Renal cortex interstitium (tissue), 11 donors: ENCODE results near the gene C4orf51. TPM values are rescaled to one million over a fixed set of nuclear protein-coding genes. Genes with fewer than 3 reads are reported as not detected.

Source experiments
- DNase-seq, 11 donors: peaks; one replicate each; pipeline ENCODE4 v3.0.0-alpha.2; 2013; ENCODE audit warnings: low read depth in 9 of 11, low spot score in 4 of 11; ENCODE audit errors: extremely low read depth in 1 of 11
- polyA plus RNA-seq, 3 donors: library from polyadenylated mRNA; unstranded; fragments of 120-200 nt; gene quantifications; one replicate each; pipeline ENCODE4 v1.2.1, GENCODE V29; 2013; ENCODE audit not compliant: insufficient read length in 3 of 3

C4orf51 gene
- polyA plus RNA-seq, 3 donors = not detected

DNA sequence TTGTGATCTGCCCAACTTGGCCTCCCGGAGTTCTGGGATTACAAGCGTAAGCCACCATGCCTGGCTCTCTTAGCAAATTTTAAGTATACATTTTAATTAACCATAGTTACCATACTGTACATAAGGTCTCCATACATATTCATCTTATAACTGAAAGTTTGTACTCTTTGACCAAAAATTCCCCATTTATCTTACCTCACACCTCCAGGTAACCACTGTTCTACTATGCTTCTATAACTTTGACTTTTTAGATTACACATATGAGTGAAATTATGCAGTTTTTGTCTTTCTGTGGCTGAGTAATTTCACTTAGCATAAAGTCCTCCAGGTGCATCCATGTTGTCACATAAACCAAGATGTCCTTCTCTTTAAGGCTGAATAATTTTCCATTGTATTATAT, 17.4 kb downstream of the C4orf51 start:
- DNase-seq = no peak

DNA sequence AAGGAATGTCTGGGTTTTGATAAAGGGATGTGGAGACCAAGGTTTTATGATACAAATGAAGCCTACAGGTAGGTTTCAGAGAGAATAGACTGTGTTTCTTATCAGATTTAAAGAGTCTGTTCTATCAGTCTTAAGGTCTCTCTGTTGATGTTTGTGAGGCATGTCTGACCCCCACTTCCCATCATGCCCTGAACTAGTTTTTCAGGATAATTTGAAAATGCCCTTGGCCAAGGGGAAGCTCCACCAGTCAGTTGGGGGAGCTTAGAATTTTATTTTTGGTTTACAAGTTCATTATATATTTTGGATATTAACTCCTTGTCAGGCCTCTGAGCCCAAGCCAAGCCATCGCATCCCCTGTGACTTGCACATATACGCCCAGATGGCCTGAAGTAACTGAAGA, 18.6 kb downstream of the C4orf51 start:
- DNase-seq = no peak

DNA sequence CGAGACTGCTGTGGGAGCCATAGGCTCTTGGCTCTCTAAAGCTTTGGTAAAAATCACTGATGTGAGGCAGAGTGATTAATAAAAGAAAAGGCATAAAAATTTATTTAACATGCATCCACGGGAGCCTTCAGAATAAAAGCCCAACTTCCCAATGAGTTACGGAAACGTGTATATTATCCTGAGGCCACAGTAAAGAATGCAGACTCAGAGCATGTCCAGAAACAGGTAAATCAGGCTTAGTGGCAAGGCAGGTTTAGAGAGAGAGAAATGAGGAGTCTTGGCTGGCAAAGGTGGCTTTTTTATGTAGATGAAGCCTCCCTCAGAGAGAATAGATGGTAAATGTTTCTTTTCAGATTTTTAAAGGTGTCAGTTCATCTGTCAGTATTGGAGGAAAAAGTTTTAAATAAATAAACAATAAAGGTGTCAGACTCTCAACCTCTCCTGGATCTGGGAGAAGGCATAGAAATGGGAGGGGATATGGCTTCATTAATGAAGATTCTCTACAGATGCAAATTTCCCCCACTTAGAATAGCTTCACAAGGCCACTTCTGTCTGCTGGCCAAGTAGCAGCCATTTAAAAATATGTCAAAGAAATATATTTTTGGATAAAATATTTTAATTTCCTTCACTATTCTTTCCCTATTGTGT, 24.0 kb downstream of the C4orf51 start:
- DNase-seq = peak in 3 of 11 donors; percentile 38 to 66 (median 60)

DNA sequence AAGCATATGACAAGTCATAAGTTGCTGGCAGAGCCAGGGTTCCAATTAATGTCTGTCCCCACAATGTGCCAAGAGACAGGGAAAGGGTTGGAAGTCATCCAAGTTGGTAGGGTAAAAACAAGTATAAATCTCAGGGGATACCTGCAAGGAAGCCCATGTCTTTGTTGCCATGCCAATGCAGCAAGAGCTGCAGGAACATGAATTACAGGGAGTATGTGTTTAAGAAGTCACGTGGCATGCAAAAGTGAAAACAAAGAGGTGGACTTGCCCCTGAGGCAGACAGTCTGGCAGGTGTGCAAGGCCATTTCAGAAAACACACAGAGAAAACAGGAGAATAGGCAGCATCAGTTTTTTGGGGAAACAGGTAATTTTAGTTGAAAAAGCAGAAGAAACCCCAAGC, 29.4 kb downstream of the C4orf51 start:
- DNase-seq = no peak

DNA sequence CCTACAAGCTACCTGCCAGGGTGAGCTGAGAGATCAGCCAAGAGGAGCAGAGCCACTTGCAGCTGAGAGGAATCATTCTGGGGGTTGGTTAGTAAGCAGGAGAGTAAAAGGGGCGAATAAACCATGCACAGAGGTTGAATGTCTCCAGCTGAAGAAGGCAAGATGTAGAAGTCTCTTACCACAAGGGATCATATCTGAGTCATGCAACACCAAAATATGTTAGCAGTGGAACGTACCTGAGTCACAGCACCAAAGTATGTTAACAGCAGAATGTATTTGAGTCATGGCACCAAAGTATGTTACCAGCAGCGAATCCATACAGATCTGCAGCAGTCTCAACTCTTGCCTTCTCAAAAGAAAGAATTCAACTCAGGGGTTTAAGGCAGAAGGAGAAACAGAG, 29.9 kb downstream of the C4orf51 start:
- no peak for DNase-seq

DNA sequence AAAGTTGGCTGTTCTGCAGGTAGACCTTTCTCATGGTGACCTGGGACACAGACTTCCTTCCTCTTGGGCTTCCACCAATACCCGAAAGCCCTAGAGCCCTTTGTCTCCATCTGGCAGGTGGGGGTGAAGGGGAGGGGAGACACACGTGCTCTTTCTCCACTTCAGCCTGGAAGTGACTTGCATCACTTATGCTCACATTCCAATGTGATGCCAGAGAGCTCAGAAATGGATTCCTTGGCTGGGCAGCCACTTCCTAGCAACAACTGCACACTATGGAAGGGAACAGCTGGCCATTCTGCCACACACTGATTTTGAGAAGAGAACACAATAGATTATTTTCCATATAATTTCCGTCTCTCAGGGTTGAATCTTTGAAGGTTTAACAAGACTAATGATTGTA, 36.3 kb downstream of the C4orf51 start:
- no peak for DNase-seq

DNA sequence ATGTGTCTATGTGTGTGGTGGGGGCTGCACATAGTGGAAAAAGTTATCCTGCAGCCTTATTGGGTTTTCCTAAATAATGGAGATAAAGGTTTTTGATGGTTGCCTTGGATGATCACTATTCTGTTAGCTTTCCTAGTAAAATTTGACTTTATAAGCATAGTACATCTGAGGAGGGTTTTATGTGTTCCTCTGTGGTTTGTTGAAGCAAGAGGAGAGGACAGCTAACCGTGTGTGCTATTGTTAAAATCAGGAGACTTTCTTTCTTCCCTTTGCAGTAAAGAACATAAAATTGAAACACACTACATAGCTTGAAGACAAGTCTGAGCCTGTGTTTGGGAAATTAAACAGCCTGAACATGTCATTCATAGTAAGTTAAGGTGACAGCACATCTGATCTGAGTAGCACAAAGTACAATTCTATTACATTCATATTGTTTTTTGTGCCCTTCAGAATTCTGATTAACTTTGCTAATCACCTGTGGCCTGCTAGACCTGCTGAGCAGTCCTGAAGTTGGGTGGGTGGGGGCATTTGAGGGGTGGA, 36.8 kb downstream of the C4orf51 start:
- DNase-seq = no peak

DNA sequence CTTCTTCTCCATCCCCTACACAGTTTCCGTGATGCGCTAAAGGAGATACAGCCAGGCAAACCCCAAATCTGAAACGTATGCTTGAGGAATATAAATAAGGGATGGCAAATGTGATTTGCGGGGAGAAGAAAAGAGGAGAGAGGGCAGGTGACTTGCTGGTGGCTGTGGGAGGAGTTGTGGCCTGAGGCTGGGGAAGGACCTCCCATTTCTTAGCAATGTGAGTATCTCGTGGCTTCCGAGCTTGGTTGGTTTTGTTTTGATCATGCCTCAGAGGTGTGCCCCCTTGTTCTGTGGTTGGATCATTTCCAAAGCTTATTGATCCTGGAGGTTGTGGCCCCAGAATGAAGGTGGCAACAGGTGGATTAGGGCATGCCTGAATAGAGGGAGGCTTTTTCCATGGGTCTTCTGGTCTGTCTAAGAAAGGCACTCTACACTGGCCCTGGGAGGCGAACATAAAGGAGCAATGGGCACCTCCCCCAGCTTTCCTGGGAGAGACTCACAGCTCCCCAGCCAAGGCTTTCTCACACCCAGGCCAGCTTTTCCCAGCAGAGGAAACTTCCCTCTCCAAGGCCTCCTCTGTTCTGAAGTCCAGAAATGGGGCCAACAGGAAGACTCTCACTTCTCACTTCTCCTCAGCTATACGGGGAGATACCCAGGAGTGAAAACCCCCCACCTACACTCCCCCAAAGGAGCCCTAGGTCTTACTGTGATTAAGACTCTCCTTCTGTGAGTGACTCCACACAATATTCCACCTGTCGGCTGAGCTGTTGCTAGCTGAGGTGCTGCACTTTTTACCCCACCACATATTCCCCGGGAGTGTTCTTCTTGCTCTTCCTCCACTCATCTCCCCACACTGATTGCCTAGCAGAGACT, 40.0 kb downstream of the C4orf51 start:
- no peak for DNase-seq

DNA sequence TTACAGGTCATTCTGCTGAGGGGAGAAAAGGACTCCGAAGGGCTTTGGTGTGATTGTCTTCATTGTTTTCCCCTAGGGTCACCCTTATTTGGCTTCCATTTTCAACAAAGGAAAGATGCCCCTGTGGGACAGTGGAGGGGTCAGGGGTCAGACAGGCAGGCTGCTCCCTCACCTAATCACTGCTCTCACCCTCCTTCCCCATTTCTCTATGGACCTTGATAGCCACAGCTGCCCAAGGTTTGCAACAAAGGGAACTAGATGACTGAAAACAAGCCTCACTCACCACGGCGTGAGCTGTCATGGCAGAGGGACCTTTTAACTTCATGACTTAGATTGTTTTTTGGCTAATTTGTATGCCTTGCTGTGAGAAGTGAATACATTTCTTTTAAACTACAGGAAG, 40.7 kb downstream of the C4orf51 start:
- no peak for DNase-seq

DNA sequence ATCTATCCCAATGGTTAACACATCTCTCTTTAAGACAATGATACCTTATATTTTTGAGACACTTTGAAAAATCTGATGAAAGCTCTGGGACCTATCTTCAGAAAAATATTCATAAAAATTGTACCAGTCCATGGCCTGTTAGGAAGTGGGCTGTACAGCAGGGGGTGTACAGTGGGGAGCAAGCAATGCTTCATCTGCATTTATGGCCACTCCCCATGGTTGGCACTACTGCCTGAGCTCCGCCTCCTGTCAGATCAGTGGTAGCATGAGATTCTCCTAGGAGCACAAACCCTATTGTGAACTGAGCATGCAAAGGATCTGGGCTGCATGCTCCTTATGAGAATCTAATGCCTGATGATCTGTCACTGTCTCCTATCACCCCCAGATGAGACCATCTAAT, 42.6 kb downstream of the C4orf51 start:
- no peak for DNase-seq

DNA sequence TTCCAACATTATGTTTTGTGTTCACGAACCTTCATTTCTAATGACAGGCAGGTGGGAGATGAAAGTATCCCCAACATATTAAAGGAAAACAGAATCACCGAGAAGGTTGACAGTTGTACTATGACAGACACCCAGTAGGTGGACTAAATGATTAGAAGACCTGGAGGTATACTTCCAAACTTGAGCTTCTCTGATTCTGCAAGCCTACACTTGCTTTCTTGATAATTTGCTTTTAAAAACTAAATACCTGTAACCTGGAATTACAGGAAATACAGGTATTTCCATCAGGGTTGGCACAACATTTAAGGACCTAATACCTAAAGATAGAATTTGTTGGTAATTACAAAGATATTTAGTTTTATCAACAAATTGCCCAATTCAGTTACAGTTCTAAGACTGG, 43.4 kb downstream of the C4orf51 start:
- no peak for DNase-seq

DNA sequence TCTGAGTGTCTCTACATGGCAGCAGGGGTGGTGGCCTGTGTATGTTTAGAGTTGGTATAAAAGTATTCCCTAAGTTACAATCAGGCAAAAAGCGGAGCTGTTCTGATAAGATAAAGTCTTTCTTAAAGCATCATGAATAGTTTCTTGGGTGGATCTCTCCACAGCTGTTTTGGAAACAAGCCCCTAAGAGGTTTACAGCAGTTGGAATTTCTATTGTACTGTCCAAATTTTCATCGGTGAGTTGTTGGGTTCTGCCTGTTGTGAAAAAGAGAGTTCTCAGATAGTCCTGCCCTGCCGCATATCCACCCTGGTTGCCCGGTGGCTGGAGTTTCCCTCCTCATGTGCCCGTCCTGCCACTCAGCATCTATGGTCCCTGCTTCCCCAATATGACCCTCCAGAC, 50.1 kb downstream of the C4orf51 start:
- no peak for DNase-seq

DNA sequence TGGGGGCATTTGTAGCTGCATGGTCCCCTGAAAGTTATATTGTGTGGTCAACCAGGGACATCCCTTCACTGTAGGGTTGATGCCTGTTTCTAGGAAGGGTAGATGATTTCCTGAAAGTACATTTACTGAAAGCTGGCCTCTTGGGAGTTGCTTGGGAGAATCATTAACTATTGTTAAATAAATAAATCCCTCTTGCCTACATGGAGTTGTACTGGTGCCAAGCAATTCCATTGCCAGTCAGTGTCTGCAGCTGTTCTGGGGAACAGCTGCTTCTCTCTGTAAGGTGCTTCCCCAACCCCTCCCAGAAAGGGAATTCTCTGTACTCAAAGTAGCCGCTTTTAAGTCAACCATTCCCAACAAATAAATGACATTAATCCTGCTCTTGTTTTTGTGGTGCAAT, 51.1 kb downstream of the C4orf51 start:
- peak in 1 of 11 donors; percentile 66 for DNase-seq

DNA sequence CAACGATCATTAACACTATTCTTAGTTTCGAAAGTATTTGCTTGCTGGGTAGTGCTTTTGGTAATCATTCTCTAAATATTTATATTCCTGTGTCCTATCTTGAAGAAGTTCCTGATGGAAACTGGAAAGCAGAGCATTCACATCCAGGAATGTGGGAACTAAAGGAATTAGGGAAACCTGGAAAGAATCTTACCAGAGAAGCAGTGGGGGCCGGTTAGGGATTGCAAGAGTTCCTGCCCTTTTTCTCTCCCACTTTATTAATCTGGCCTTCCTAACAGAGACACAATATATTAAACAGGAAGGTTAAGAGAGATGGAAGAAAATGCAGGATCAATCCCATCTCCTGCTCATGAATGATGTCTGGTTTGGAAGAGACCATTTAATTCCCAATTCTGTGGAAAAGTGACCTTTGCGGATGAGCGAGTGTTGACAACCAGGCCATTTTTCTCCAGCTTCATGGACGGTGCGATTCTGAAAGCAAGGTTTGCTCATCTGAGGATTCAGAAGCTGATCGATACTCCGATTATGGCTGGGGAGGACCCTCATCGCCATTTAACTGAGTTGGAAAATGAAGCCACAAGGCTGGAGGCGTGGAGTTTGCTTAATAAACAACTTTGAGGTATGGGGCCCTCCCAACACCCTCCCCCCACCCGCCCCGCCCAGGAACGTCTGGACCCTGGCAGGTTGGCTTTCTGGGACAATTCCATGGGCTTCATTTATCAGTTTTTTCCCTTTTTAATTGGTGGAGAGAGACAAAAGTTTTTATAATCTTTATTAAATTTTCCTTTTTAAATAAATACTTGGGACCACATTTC, 52.3 kb downstream of the C4orf51 start:
- DNase-seq = no peak

DNA sequence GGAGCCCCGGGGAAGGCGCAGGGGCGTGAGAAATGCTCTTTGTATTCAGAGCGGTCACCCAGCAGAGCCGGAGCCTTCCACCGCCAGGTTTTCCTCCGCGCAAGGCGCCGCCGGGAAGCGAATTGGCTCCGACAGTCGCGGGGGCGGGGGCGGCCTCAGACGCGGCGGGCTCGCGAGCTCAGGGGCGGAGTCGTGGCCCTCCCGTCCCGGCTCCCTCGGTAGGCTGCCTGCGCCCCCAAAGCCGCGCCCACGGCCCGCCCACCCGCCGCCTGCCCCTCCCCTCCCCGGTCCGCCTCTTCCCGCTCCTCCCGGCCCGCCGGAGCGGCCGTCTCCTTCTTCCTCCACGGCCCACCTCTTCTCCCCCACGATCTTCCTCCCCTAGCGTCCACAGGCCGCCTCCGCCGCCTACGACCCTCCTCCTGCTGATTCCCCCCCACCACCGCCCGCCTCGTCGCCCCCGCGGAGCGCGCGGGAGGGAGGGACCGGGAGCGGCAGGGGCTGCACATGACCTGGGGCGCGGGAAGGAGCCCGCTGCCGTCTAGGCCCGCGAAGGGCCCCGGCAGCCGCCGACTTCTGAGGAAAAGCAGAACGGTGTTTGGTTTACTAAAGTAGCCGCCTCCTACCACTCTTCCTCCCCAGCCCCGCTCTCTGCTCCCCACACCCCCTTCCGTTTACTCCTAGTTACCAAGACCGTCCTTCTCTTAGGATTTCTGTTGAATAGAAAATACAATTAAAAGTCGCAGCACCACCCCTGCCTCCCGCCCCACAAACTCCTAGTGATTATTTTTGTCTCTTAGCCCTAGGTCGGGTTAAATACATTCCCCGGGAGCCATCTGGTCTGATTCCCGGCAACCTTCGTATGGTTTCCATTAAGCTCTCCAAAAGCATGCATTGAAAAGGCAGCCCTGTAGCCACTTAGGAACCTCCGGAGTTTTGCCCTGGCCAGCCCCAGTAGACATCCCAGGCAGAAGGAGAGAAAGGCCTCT, 53.2 kb downstream of the C4orf51 start:
- peak; percentile 60 to 92 (median 89) for DNase-seq

DNA sequence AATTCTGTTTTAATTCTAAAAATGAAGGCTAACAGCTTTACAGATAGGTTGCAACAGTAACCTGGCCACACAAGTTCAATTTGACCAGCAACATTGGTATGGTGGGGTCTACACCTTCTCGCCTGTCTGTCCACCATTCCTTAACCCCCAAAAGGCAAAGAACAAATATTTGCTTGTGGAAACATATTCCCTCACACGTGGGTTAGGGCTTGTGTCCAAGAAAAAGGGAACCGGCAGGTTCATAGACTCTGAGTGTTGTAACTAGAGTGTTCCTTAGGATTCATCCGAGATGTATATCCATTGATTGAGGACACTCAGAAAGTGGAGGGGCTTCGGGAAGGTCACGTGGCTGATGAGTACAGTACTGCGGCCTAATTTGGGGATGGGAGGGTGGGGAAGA, 54.1 kb downstream of the C4orf51 start:
- no peak for DNase-seq

DNA sequence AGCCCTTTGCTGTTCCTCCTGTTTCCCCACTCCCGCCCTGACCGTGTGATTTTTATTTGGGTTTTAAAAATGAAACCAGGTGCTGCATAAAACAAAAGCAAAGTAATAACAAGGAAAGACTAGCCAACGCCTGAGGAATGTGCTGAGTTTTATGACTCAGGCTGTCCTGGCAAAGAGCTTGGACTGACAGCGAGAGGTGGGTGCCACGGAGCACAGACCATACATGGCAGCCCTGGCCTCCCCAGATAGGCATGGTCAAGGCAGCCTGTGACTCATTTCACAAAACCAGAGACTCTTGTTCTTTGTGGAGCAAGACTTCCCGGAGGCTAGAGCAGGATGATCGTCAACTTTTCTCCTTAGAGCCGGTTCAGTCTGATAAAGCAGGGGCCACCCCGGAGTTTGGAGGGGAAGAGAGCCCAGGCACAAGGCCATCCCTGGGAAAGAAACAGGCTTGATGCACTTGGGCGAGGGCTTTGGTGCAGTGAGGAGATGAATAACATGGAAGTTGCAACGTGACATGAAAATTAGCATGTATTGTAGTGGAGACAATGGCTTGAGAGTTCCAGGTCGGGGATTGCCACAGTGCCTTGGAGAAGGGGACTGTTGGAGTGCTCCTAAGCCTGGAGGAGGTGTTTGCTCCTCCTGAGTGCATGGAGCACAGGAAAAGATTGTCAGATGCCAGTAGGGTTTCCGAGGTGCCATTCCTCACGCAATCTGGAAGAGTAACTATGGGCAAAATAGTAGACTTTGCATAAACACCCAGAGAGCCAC, 54.8 kb downstream of the C4orf51 start:
- DNase-seq = no peak

DNA sequence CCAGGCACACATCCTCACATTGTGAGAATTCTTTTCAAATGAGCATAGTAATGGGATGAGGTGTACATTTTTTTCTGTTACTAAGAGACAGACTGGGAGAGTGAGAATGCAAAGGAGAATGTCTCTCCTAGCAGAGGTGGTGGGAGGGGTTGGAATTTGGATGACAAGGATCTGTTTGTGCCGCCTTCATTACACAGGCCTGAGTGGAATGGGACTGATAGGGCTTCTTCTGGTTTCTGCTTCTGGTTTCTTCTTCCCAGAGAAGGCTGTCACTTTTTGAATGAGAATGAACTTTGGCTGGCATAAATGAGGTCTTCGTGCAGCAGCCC, 55.4 kb downstream of the C4orf51 start:
- DNase-seq = no peak
